Measurements from ENCODE around the gene STRBP.

The STRBP gene

DNA sequence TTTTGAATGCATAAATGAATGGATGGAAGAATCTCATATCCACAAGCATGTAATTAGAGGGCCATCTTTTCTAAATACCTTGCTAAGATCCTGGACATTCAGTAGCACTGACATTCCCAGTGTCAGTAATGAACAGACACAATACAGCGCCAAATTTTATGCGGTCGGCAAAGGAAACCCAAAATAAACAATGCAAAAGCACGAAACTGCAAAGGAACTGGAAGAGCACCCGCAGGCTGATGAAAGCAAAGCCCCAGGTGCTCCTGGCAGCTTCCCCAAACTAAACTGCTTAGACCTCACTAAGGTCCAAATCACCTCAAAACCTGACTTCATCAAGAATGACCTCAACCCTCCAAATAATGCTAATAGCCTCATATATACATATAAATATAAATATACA, 133.0 kb downstream of the STRBP start:
- no peak overlapping the region for H3K4me3 ChIP-seq (ENCODE audit: low read length)
- TF ChIP-seq, protein P1, sequence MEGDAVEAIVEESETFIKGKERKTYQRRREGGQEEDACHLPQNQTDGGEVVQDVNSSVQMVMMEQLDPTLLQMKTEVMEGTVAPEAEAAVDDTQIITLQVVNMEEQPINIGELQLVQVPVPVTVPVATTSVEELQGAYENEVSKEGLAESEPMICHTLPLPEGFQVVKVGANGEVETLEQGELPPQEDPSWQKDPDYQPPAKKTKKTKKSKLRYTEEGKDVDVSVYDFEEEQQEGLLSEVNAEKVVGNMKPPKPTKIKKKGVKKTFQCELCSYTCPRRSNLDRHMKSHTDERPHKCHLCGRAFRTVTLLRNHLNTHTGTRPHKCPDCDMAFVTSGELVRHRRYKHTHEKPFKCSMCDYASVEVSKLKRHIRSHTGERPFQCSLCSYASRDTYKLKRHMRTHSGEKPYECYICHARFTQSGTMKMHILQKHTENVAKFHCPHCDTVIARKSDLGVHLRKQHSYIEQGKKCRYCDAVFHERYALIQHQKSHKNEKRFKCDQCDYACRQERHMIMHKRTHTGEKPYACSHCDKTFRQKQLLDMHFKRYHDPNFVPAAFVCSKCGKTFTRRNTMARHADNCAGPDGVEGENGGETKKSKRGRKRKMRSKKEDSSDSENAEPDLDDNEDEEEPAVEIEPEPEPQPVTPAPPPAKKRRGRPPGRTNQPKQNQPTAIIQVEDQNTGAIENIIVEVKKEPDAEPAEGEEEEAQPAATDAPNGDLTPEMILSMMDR (conservative IDR thresholded peaks at IDR 0.05; ENCODE audit: low read depth, low read length), result no peak
- DNase-seq (ENCODE audit: low read depth), result no peak

DNA sequence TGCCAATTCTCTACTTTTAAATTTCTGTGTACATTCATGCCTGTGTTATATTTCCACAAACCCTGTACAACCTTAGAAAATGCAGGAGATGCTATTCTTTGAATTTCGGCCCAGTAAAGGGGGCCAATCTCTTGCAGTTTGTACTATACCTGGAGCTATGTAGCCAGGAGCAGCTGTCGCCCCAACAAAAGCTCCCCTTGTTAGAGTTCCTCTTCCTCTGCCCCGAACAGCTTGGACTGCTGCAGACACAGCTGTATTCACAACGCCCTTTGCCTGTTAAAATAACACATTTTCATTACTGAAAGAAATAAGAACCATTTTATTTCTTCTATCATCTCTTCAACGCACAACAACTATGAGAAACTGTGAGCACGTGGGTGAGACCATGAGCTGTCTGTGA, 135.7 kb downstream of the STRBP start:
- H3K4me3 ChIP-seq (ENCODE audit: low read length), result no peak overlapping the region
- no peak for DNase-seq (ENCODE audit: low read depth)
- TF ChIP-seq, protein P1 (conservative IDR thresholded peaks at IDR 0.05; ENCODE audit: low read depth, low read length), result no peak

DNA sequence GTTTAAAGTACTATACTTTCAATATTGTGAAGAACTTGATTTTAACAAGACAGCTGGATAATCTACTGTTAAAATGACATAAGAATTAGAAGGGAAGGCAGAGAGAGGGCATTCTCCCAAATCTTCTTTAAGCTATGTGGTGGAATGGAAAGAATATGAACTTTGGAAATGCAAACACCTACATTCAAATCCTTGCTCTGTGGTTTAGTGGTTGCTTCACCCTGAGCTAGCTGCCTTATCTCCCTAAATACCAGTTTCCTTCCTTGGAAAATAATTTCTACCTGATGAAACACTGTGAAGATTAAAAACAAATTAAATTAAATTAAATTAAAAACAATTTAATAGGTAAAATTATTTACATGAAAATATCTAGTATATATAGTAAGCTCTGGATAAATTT, 136.4 kb downstream of the STRBP start:
- no peak for DNase-seq (ENCODE audit: low read depth)
- TF ChIP-seq, protein P1 (conservative IDR thresholded peaks at IDR 0.05; ENCODE audit: low read depth, low read length), result no peak
- no peak overlapping the region for H3K4me3 ChIP-seq (ENCODE audit: low read length)

DNA sequence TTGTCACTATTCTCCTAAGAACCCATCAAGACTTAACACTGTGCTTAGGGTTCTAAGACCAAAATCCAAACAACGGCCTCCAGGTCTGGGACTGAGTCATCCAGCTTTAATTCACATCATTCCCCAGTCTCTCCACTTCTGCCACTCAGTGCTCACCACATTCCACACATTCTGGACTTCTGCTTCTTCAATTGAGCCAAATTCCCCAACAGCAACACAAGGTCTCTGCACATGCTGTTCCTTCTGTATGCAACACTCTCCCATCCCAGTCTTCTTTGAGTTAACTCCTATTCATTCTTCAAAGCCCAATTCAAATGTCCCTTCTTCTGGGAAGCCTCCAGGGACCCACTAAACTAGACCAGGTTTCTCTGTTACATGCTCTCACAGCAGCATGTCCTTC, 137.1 kb downstream of the STRBP start:
- TF ChIP-seq, protein P1 (conservative IDR thresholded peaks at IDR 0.05; ENCODE audit: low read depth, low read length), result no peak
- DNase-seq (ENCODE audit: low read depth), result peak; percentile 41

DNA sequence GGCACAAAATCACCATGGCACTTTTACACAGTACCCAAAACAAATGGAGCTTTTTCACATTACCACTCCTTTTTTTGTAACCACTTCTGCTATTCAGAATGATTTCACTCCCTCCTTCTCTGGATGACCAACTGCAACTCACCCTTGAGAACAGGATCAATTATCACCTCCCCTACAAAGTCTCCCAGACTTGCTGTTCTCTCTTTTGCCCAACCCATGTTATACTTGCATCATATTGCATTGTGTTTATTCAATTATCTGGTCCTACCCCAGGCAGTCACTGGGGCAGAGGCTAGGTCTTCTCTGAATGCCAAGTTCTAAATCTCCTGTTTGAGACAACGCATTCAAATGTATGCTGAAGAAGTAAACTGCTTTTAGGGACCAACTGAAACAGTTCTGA, 139.0 kb downstream of the STRBP start:
- H3K4me3 ChIP-seq (ENCODE audit: low read length), result no peak overlapping the region
- no peak for DNase-seq (ENCODE audit: low read depth)
- TF ChIP-seq, protein P1 (conservative IDR thresholded peaks at IDR 0.05; ENCODE audit: low read depth, low read length), result no peak

More for the DNA sequence above, 137.1 kb downstream of the STRBP start:
- H3K4me3 ChIP-seq (ENCODE audit: low read length), result no peak overlapping the region

DNA sequence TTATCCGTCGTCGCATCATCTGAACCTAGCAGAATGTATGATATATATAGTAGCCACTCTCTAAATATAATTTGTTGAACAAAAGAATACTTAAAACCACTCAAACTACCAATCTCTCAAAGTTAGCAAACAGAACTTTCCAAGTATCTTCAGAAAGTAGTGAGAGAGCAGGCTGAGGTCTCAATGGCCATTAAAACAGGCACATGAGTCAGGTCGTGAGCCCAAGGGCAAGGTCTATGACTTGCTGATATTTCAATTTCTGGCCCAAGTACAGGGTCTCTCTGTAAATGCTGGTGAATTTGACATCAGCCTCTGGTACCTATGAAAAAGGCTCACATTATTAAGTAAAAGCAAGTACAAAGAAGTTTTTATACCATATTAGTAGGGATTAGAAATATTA, 139.8 kb downstream of the STRBP start:
- TF ChIP-seq, protein P1 (conservative IDR thresholded peaks at IDR 0.05; ENCODE audit: low read depth, low read length), result no peak
- DNase-seq (ENCODE audit: low read depth), result no peak

DNA sequence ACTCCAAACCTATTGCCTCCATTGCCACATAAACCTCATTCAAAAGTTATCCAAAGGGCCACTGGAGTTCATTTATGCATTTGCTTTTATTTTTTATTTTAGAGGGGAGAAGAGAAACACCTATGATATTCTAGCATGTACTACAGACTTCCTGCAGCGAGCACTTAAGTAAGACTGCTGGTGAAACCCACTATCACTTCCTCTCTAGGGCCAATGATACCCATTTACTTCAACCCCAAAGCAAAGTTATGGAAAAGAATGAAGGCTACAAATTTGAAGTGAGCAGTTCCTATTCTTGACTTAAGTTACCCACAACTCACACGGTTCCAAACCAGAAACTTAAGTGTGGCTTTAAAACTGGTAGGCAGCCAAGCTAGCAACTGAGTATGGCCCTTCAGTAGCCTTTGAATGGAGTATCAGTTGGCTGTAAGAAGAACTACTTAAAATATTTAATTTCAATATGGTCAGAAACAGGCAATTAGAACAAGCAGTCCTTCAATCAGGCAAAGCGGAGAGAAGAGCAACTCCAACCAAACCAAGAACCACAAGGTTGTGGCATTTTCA, 140.8 kb downstream of the STRBP start:
- TF ChIP-seq, protein P1 (conservative IDR thresholded peaks at IDR 0.05; ENCODE audit: low read depth, low read length), result no peak
- no peak overlapping the region for H3K4me3 ChIP-seq (ENCODE audit: low read length)
- no peak for DNase-seq (ENCODE audit: low read depth)

More for the DNA sequence above, 139.8 kb downstream of the STRBP start:
- no peak overlapping the region for H3K4me3 ChIP-seq (ENCODE audit: low read length)

All from retinal pigment epithelial cell (primary cell).